ENCODE results near the gene NPEPL1.
A peak's percentile ranks its signal among the peaks of the same experiment; 100 is the strongest.

The NPEPL1 gene

DNA sequence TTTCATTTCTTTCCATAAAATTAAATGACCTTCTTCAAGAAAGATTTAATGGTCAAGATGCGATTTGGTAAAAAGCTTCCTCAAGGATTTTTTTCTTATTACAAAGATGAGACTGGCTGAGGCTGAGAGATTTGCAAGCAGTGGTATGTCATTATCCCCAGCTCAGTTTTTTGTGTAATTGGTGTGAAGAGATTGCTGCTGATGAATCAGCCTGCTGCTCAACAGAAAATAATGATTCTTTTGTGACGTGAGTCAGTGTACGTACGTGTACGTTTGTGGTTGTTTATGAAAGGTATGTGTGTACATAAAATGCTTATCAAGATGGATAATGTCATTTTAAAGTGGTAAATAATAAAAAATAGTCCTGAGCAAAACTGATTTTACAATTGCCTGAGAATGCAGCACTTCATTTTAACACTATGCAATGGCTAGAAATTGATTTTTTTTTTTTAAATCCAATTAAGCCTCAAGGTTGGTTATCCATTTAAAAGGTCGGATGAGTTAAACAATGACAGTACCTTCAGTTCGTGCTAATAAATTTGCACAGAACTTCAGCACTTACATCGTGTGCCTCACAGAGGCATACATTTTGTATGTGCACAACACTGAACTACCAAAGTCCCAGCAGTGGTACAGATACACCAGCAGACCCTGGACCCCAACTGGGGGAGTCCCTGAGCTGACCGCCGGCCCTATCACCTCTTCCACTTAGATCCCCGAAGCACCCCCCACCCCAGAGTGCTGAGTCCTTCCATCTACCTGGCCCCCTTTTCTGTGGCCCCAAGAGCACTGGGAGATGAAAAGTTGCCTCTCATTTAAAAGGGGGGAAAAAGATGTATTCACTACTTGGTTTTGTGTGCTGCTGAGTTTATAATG, 9.7 kb upstream of the NPEPL1 start:
- Mint-ChIP-seq H3K4me3 (no peak overlapping the region), H3K9me3 (no peaks in the 10 kb centered on the region), H3K27ac (no peak overlapping the region), H3K27me3 (no peaks in the 10 kb centered on the region), H3K36me3 (peaks cover 44% of the 10 kb centered on the region), H3K4me1 (no peaks in the 10 kb centered on the region)
- DNase-seq, result no peak
- CTCF ChIA-PET, result no interaction called here

- no peak overlapping the region for H3K4me3 Mint-ChIP-seq
- H3K9me3 Mint-ChIP-seq, result no peaks in the 10 kb centered on the region
- peaks cover 43% of the 10 kb centered on the region for H3K36me3 Mint-ChIP-seq
- no peak for DNase-seq
- no peak overlapping the region for H3K27ac Mint-ChIP-seq
- H3K4me1 Mint-ChIP-seq, result no peaks in the 10 kb centered on the region
- no peaks in the 10 kb centered on the region for H3K27me3 Mint-ChIP-seq
- CTCF ChIA-PET, result no interaction called here
Observed at GRCh38 chr20:58684291-58684690, 8.3 kb upstream of the NPEPL1 start.

GRCh38 chr20:58685988-58686387, 6.6 kb upstream of the NPEPL1 start:
- Mint-ChIP-seq H3K27ac (no peak overlapping the region), H3K27me3 (no peaks in the 10 kb centered on the region), H3K4me3 (no peak overlapping the region), H3K36me3 (peaks cover 31% of the 10 kb centered on the region), H3K4me1 (peaks cover 5% of the 10 kb centered on the region), H3K9me3 (no peaks in the 10 kb centered on the region)
- DNase-seq, result no peak
- CTCF ChIA-PET, result no interaction called here

DNA sequence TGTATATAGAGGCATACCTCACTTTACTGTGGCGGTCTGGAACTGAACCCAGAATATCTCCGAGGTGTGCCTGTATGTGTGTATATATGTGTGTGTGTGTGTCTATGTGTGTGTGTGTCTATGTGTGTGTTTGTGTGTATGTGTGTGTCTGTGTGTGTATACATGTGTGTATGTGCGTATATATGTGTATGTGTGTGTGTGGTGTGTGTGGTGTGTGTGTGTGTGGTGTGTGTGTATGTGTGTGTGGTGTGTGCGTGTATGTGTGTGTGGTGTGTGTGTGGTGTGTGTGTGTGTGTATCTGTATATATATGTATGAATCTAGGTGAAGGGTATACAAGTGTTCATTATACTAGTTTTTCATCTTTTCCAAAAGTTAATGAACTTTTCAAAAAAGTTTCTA, 4.2 kb upstream of the NPEPL1 start:
- H3K36me3 Mint-ChIP-seq, result peaks cover 20% of the 10 kb centered on the region
- no peak for DNase-seq
- CTCF ChIA-PET, result no interaction called here
- no peak overlapping the region for H3K4me3 Mint-ChIP-seq
- H3K9me3 Mint-ChIP-seq, result no peaks in the 10 kb centered on the region
- H3K4me1 Mint-ChIP-seq, result peaks cover 11% of the 10 kb centered on the region
- no peak overlapping the region for H3K27ac Mint-ChIP-seq
- H3K27me3 Mint-ChIP-seq, result no peaks in the 10 kb centered on the region

DNA sequence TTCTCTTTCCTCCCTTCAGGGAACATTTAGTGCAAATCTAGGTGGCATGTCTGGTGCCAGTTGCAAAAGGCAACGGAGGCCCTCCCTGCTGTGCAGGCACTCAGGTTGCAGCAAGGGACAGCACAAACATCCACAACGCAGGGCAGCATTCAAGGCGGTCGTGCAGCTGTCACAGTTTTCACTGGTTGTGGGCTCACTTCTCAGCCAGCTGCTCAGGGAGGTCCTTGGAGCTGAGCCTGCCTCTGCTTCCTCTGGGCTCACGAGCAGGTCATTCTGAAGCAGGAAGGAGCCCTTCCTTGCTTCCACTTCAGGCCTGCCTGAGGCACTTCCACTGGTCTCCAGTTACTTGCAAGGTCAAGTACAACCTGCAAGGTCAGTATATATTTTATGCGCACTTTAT, 3.8 kb upstream of the NPEPL1 start:
- Mint-ChIP-seq H3K27me3 (no peaks in the 10 kb centered on the region), H3K9me3 (no peaks in the 10 kb centered on the region), H3K4me3 (no peak overlapping the region), H3K27ac (no peak overlapping the region), H3K36me3 (peaks cover 20% of the 10 kb centered on the region), H3K4me1 (peaks cover 16% of the 10 kb centered on the region)
- CTCF ChIA-PET, result no interaction called here
- DNase-seq, result no peak

DNA sequence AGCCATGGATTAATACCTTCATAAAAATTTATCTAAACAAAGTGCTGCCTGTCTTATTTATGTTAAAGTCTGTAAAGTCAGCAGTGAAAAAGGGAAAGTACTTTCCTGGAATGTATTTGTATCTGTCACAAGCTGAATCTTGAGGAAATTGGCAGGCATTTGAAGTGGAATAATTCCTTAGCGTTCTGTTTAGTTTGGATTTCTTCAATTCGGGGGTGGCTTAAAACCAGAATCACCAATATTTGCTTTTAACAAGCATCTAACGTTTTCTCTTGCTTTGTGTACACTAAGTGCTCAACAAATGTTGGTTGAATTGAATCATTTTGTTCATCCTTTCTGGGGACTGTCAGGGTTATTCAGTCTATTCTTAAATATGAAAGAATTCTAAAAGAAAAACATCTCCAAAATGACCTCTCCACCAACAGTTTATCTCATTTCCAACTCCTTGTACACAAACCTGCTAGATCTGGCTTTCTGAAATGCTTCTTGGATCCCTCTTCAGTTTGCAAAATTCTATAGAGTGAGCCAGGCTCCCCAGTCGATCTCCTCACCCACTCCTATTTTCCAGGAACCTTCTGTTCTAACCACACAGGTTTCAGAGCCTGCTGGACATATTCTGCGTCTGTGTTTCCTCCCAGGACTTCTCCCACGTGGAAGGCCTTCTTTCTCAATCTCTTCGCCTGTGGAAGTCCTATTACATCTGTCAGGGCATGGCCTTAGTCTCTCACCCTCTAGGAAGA, 2.0 kb upstream of the NPEPL1 start:
- no peak for DNase-seq
- peak overlapping the region; percentile 29 for H3K27ac Mint-ChIP-seq
- peak overlapping the region; percentile 12 for H3K4me3 Mint-ChIP-seq
- H3K4me1 Mint-ChIP-seq, result peaks cover 22% of the 10 kb centered on the region
- peaks cover 12% of the 10 kb centered on the region for H3K36me3 Mint-ChIP-seq
- CTCF ChIA-PET, result interaction anchor here (0.8 to 1.3 kb wide), 3 partner anchors 32 to 43 kb away, joined by 3 to 4 read pairs (median 3); no protein-coding TSS in a partner anchor
- no peaks in the 10 kb centered on the region for H3K27me3 Mint-ChIP-seq
- no peaks in the 10 kb centered on the region for H3K9me3 Mint-ChIP-seq

- H3K9me3 Mint-ChIP-seq, result no peaks in the 10 kb centered on the region
- CTCF ChIA-PET, result interaction anchor here (1.2 kb wide), 1 partner anchor 41 kb away, joined by 5 read pairs; the partner anchor contains the start of gene STX16
Observed at GRCh38 chr20:58691773-58692578, 624 bp upstream of the NPEPL1 start.

GRCh38 chr20:58693226-58694006, 816 bp downstream of the NPEPL1 start:
- Mint-ChIP-seq H3K27ac (peak overlapping the region; percentile 83), H3K36me3 (peaks cover 11% of the 10 kb centered on the region), H3K9me3 (no peaks in the 10 kb centered on the region), H3K4me1 (peaks cover 22% of the 10 kb centered on the region), H3K4me3 (peak overlapping the region; percentile 74), H3K27me3 (no peaks in the 10 kb centered on the region)
- CTCF ChIA-PET, result interaction anchor here (0.9 to 2.5 kb wide), 5 partner anchors 10 to 49 kb away, joined by 3 to 13 read pairs (median 6); partner anchors contain the start of gene STX16
- DNase-seq, result no peak

More at GRCh38 chr20:58691773-58692578, 624 bp upstream of the NPEPL1 start:
- peak overlapping the region; percentile 43 for H3K4me3 Mint-ChIP-seq
- H3K27me3 Mint-ChIP-seq, result no peaks in the 10 kb centered on the region
- H3K27ac Mint-ChIP-seq, result peak overlapping the region; percentile 54
- peaks cover 22% of the 10 kb centered on the region for H3K4me1 Mint-ChIP-seq
- peaks cover 6% of the 10 kb centered on the region for H3K36me3 Mint-ChIP-seq
- no peak for DNase-seq

- Mint-ChIP-seq H3K4me3 (peak overlapping the region; percentile 74), H3K36me3 (peaks cover 9% of the 10 kb centered on the region), H3K9me3 (no peaks in the 10 kb centered on the region), H3K4me1 (peaks cover 22% of the 10 kb centered on the region), H3K27me3 (no peaks in the 10 kb centered on the region), H3K27ac (no peak overlapping the region)
- no peak for DNase-seq
- CTCF ChIA-PET, result interaction anchor here (0.9 to 2.5 kb wide), 4 partner anchors 9 to 50 kb away, joined by 3 to 13 read pairs (median 7); partner anchors contain the start of gene STX16
Observed at GRCh38 chr20:58694241-58695083, 1.9 kb downstream of the NPEPL1 start.

- Mint-ChIP-seq H3K4me3 (no peak overlapping the region), H3K27me3 (no peaks in the 10 kb centered on the region), H3K27ac (no peak overlapping the region), H3K36me3 (peaks cover 7% of the 10 kb centered on the region), H3K9me3 (no peaks in the 10 kb centered on the region), H3K4me1 (peaks cover 22% of the 10 kb centered on the region)
- no peak for DNase-seq
- CTCF ChIA-PET, result interaction anchor here (2.5 kb wide), 1 partner anchor 44 kb away, joined by 13 read pairs; the partner anchor contains the start of gene STX16
Observed at GRCh38 chr20:58695084-58695722, 2.6 kb downstream of the NPEPL1 start.

- Mint-ChIP-seq H3K4me1 (peaks cover 18% of the 10 kb centered on the region), H3K4me3 (no peak overlapping the region), H3K36me3 (peaks cover 9% of the 10 kb centered on the region), H3K27me3 (no peaks in the 10 kb centered on the region), H3K9me3 (no peaks in the 10 kb centered on the region), H3K27ac (no peak overlapping the region)
- no peak for DNase-seq
- CTCF ChIA-PET, result interaction anchor here (0.6 kb wide), 1 partner anchor 51 kb away, joined by 3 read pairs; no protein-coding TSS in a partner anchor
Observed at GRCh38 chr20:58695895-58696375, 3.3 kb downstream of the NPEPL1 start.

- Mint-ChIP-seq H3K4me1 (peaks cover 16% of the 10 kb centered on the region), H3K27ac (no peak overlapping the region), H3K4me3 (no peak overlapping the region), H3K9me3 (no peaks in the 10 kb centered on the region), H3K36me3 (peaks cover 9% of the 10 kb centered on the region), H3K27me3 (no peaks in the 10 kb centered on the region)
- CTCF ChIA-PET, result interaction anchor here (0.6 kb wide), 1 partner anchor 51 kb away, joined by 3 read pairs; no protein-coding TSS in a partner anchor
- peak; percentile 0 for DNase-seq
Observed at GRCh38 chr20:58696411-58696961, 3.9 kb downstream of the NPEPL1 start.
